HG03432 (cell line): Measurements from ENCODE around the gene PDE4D.
"Not testable (repeated sequence)": the region's sequence is repeated elsewhere in the genome, so short reads cannot be mapped to it uniquely, and the experiment has no call there.

ENCODE experiments used
- ATAC-seq: cut with Tn5 transposase; IDR thresholded peaks from one replicate; pipeline ENCODE4 v1.9.1; 2021; ENCODE audit warnings: mild to moderate bottlenecking, moderate library complexity; ENCODE audit not compliant: unreplicated experiment

Gene PDE4D

GRCh38 chr5:59066367-59067163, 827.0 kb downstream of the PDE4D start:
- ATAC-seq: no peak

DNA sequence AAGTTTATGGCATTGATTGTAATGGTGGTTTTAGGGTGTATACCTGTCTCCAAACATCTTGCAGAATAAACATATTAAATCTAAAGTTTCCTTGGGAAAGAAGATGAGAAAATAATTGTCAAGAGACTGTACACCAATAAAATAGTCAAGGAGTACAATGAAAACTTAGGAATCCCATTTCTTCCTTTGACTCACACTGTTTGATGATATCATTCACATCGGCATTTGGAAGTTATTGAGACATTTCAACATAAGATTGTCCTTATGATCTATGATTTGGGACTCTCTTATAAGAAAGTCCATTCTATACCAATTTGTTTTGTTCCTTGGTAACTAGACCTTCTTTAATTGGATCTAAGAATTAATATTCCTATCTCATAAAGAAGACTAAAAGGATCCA, 828.0 kb downstream of the PDE4D start:
- no peak for ATAC-seq

GRCh38 chr5:59064293-59064692, 829.2 kb downstream of the PDE4D start:
- ATAC-seq: no peak

GRCh38 chr5:59062986-59063683, 830.4 kb downstream of the PDE4D start:
- ATAC-seq: no peak

GRCh38 chr5:59061377-59061776, 832.1 kb downstream of the PDE4D start:
- no peak for ATAC-seq

GRCh38 chr5:59058969-59059687, 834.4 kb downstream of the PDE4D start:
- no peak for ATAC-seq

DNA sequence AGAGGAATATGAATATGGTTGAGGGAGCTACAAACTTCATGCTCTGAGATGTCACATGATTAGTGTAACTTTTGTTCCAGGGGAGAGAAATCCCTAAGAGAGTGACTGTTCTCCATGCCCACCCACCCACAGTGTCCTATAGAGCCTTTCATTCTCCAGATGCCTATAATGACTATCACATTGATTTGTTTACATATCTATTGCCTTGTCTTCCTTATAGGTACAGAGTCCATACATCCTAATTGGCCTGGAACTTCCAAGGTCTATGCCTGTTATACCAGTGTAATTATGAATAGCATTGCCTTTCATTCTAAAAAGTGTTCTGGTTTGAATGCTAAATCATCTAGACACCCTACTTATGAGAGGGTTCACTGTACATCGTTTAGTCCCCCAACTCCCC, 835.3 kb downstream of the PDE4D start:
- ATAC-seq: no peak

DNA sequence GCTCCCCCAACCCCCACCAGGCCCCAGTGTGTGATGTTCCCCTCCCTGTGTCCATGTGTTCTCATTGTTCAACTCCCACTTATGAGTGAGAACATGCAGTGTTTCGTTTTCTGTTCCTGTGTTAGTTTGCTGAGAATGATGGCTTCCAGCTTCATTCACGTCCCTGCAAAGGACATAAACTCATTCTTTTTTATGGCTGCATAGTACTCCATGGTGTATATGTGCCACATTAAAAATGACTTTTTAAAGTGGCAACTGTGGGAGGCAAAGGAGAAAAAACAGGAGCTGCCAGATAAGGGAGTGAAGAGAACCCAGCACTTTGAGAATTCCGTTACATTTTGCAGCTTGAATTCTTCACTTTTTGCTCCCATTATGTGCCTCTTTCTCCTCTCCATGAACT, 836.9 kb downstream of the PDE4D start:
- not testable (repeated sequence) for ATAC-seq

DNA sequence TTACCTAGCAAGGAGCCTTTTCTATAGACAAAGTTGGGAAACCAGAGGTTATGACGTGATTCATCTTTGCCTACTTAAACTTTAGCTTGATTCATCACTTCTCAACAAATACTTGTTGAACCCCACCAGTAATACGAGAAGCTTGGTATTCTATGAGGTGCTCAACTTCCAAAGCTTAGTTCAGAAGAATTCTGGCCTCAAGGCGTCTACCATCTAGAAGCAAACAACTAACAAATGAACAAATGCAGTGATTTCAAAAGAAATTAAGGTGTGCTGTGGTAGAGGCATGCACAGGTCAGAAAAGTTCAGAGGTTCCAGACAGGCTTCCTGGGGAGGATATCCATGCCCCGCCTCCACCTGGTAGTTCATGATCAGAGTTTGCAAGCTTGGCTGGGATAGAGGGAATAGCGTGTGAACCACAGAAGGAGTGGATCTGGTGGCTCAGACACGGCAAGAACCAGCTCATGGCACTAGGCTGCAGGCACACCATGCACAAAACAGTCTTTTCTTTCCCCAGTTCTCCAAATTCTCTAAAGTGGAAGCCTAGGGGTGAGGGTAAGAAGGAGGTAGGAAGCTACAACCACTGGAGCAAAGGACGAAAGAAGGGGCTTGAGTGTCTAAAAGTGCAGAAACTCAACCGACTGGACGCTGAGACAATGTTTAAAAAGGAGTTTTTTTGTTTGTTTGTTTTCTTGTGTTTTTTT, 837.6 kb downstream of the PDE4D start:
- no peak for ATAC-seq

DNA sequence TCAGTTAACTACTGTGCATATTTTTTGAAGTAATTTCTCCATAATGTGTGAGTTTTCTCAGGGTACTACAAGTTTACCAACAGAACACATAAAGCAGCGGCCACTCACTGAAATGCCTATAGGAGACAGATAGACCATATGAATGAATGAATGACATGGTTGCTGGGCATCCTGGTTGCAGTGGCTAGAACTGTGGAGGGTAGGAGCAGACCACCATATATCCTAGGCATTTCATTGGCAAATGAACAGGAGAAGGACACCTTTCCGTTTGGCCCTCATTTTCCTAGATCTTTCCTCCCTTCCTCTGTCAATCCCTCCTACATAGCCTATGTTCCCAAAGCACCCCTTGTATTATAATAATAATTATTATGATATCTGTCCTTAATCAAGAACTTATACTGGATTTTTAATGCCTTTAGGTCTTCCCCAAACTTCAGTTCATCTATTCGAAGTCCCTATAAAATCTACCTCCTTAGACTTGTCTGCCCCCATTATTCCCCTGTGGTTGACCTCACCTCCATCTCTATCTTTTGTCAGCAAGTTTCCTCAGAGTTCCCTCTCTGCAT, 838.5 kb downstream of the PDE4D start:
- ATAC-seq: no peak

DNA sequence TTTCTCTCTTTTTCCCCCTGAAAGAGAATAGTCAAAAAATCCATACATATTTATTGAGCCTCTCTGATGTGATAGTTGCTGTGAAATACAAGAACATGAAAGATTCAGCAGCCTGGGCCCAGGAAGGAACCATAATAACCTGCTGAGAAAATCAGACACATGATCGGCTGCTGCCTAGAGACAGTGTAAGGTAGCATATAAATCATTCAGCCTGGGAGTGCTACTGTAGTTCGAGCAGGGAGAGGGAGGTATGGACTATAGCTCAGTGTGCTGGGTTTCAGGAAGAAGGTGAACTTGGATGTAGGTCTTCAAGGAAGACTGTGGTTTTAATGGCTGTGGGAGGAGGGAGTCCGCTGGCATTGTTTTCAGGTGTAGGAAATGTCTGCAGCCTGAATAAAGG, 841.6 kb downstream of the PDE4D start:
- no peak for ATAC-seq

- no peak for ATAC-seq
These were observed 844.4 kb downstream of the PDE4D start for GRCh38 chr5:59049095-59049494.

DNA sequence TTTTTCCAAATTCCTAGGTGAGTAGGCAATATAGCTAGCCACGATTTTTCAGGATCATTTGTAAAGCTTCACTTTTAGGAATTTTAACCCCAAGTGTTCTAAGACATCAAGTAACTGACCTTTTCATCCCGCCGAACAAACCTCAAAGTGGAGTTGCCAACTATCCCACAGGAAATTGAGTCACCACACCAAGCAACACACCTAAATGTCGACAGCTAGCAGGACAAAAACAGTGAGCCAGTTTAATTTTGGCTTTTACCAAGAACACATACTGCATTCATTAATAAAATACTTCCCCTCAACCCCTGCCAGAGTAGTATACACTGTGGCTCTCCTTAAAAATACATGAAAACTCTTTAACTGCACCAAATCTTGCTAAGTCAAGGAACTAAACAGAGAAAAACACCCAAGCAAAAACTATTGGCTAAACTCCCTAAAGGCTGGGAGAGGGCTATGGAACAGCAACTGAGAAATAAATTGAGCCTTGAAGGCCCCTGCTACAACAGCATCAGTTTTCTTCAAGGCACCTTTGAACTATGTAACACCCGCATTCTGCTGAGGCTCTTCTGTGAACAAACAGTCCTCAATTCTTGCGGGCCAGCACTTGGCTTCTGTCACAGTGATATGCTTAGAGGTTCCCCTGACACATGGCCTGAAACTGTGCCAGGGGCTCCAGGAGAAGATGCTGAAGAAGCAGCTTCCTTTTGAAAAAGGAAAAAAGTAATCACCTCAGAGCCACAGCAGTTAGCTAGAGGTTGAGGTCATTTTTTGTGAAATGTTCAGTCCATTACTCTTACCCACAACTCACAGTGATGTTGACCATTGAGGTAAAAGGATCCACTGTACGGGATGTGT, 851.1 kb downstream of the PDE4D start:
- no peak for ATAC-seq

DNA sequence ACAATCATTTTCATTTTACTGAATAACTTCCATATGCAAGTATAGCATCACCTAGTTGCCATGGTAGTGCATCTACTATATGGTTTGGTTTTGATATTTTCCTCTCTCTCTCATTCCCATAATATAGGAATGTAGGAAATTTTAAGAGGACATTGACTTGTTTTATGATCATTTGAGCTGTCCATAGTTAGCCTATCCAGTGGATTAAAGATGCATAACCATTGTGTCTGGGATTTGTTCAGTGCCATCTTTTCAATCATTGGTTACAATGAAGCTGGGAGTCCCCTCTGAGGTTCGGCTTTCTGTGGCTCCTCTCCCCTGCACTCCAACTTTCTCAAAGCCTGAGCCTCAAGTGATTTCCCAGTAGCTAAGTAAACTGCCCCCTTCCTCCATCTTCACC, 852.2 kb downstream of the PDE4D start:
- ATAC-seq: no peak

DNA sequence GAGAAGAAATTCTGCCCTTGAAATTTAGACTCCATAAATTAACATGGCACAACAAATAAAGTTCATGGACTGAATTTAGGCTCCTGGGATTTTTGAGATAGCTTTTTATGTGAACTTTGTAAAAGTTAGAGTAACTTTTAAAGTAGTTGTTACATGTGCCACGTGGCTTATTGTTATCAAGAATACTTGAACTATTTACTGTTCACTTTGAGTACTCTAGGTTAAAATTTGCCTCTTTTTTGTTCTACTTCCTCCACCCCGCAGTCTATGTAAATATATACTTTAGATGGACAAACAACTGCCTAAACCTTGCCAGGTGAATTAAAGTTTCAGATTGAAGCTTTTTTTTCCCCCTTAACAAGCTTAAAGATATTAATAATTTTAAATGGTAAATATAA, 852.7 kb downstream of the PDE4D start:
- no peak for ATAC-seq

DNA sequence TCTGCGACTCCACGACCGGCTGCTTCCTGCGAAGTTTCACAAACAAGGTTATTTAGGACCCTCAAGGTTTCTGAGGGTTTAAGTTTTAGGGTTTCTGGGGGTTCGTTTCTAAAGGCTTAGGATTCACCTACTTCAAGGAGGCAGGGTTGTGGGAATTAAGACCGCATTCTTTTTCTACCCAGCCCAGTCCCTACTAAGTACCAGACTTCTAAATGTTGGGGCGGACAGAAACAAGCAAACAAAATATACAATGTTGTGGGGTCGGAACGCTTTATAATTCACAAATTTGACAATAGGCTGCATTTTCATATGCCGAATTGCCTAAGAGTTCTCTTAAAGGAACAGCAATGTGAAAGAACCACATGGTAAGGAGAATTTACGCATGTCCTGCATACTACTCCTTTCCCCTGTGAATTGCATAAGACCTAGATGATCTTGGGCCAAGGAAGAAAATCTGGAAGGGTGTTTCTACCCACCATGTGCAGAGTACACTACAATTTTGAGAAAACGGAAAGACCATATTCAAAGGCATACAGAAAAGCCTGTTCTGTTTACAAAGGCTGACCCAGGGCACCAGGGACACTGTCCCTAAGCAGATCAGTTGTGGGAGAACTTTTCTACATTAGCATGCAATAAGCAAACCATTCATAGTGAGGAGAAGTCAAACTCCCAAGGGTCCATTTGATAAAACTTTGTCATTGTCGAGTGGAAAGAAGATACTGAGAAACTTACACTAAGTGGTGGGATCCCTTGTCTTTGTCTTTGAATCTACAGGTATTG, 853.3 kb downstream of the PDE4D start:
- no peak for ATAC-seq

- ATAC-seq: peak; percentile 79
These were observed 854.1 kb downstream of the PDE4D start for GRCh38 chr5:59039296-59040023.

GRCh38 chr5:59038798-59039295, 854.7 kb downstream of the PDE4D start:
- ATAC-seq: peak; percentile 49
